SIG-M5 treated with dmso at 0.1 percent for 504 hours (cell line): Measurements from ENCODE around the gene KCTD20.
"Not testable (repeated sequence)": the region's sequence is repeated elsewhere in the genome, so short reads cannot be mapped to it uniquely, and the experiment has no call there.

Experiments used
- DNase-seq: peaks from one replicate; lab custom pipeline; 2025; ENCODE audit not compliant: unreplicated experiment; lab: John Stamatoyannopoulos, UW

The KCTD20 gene

DNA sequence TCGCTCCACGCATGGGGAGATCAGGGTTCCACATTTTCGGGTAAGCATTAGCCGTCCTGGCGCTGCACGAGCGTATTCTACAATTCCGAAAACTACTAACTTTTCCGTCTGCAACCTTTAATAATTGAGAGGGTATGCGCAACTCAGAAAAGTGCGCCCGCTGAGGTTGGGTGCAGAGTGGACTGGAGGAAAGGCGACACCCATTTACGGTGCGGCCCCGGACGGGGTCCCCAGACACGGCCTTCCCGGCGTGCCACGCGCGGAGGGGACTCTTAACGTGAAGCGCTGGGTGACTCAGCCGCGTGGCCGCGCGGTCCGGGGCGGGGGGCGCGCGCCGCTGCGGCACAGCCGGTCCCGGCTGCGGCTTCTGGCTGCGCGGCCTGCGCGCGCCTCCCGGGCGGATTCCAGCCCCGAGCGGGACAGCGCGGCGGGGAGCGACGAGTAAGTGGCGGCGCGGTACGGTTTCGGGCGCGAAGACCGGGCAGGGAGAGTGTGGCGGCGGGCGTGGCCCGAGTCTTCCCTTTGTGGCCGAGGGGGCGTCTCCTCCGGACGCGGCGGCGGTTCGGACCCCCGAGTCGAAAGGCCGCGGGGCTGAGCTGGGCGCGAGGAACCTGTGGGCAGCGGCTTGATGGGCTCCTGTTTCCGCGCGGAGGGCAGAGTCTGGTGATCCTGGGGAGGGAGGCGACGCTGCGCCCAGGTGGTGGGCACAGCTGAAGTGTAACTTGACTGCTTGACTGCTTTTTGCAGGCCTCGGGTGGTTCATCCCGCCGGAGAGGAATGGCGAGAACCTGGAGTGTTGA is at the start of gene KCTD20, which contains the start of gene PXT1:
TSS of gene KCTD20 (plus strand) at position 330 of the 800 bp plus-strand sequence. CDS start 27,098 bp downstream, outside the sequence.
TSS of gene PXT1 (minus strand) at position 184 of the 800 bp plus-strand sequence. CDS start 16,772 bp downstream, outside the sequence.
- DNase-seq, result peak; percentile 78

- DNase-seq, result no peak
Observed at GRCh38 chr6:36399970-36400369, 42.8 kb upstream of the KCTD20 start.

- DNase-seq, result no peak
Observed at GRCh38 chr6:36402481-36402880, 40.3 kb upstream of the KCTD20 start.

- DNase-seq, result no peak
Observed at GRCh38 chr6:36404164-36404563, 38.6 kb upstream of the KCTD20 start.

GRCh38 chr6:36409718-36410117 is 33.1 kb upstream of the KCTD20 start:
- not testable (repeated sequence) for DNase-seq

DNA sequence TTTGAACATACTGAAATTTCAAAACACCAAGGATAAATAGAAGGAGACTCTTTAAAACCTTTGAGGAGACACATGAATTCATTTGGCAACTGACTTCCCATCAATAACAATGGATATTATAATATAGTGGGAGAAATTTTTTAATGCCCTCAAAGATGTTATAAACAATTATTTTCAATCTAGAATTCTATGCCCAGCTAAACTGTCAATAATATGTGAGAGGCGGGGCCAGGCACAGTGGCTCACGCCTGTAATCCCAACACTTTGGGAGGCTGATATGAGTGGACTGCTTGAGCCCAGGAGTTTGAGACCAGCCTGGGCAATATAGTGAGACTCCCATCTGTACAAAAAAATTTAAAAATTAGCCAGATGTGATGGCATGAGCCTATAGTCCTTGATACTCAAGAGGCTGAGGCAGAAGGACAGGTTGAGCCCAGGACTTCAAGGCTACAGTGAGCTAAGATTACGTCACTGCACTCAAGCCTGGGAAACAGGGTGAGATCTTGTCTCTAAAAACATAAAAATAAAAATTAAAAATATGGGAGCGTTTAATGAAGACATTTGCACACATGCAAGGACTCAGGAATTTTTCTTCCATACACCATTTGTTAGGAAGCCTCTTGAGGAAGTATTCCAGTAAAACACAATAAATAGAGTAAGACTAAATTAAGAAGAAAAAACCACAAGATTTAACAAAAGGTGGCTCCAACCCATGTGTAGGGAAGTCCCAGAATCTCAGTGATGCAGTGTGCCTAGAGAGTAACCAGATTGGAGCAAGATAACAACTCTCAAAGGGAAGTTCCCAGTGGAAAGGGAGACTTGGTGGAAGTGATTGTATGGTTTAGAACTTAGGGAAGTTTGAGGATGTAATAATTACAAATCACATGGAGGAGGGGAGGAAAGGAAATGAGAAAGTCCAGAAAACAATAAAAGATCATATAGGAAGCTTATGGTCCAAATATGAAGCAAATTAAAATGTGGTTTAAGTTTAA is 29.0 kb upstream of the KCTD20 start:
- no peak for DNase-seq

- no peak for DNase-seq
Observed at GRCh38 chr6:36414481-36414880, 28.3 kb upstream of the KCTD20 start.

GRCh38 chr6:36418558-36418957 is 24.2 kb upstream of the KCTD20 start:
- DNase-seq, result no peak

- DNase-seq, result peak; percentile 33
Observed at GRCh38 chr6:36419310-36419709, 23.5 kb upstream of the KCTD20 start.

- no peak for DNase-seq
Observed at GRCh38 chr6:36422714-36423100, 20.1 kb upstream of the KCTD20 start.

DNA sequence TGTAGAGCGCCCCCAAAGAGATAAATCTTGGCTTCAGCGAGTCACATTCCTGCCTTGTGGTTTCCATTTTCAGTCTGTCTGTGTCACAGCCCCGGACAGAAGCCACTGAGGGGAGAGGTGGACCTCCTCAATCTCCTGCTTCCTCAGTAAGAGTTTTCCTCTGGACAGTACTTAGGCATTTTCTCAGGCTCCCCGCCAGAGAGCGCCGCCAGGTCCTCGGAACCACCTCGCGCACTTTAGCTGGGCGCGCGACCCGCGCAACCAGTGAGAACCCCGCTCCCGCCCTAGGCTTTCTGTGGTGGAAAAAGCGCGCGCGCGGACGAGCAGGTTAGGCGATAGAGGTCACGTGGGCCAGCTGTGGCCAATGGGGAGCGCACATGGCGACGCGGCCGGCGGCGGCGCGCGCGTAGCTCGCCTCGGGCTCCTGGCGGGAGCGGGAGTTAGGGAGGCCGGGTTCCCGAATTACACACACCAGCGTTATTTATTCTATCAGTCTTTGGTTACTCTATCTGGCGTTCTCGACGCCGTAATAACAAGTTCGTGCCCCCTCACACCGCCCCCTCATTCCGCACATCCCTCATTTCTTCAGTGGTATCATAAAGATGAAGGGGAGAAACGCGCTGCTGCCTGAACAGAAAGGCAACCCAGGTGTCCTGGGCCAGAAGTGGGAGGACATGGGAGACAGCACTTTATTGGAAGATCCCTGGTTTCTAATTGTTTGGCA is 19.5 kb upstream of the KCTD20 start:
- peak; percentile 97 for DNase-seq

DNA sequence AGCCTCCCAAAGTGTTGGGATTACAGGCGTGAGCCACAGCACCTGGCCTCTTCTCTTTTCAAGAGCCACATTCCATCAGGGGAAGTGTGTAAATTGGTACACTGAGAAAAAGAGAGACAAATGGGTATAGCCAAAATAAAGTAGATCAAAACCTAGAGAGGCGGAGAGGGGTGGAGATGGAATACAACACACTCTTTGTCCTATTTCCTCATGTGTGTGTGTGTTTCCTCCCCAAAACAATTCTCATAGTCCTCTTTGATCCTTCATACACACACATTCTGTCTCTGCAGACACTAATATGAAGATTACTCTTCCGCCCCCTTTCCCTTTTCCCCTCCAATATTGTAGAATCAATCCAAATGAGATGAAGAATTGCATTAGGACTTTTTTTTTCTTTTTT is 16.2 kb upstream of the KCTD20 start:
- no peak for DNase-seq

- no peak for DNase-seq
Observed at GRCh38 chr6:36428911-36429310, 13.9 kb upstream of the KCTD20 start.

GRCh38 chr6:36430351-36430750 is 12.4 kb upstream of the KCTD20 start:
- DNase-seq, result no peak

- no peak for DNase-seq
Observed at GRCh38 chr6:36431197-36431596, 11.6 kb upstream of the KCTD20 start.

DNA sequence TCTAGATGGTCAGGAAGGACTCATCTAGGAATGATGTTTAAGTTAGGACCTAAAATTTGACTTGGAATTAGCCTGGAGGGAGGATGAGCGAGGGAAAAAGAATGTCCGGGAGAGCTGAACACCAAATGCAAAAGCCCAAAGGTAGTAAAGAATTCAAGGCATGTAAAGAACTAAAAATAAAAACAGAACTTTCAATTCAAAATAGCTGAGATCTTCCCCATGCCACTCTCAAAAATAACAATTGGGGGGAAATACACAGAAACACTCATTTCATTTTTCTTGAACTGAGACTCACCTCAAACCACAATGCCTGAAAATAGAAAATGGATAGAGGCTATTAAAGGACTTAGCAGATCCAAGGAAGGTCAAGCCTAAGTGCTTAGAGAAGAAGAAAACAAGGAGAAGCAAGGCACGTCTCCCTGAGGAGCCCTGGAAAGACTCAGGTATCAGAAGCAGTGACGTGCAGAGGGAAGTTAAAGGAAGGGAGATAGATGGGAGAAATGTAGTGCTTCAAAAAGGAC is 10.6 kb upstream of the KCTD20 start:
- no peak for DNase-seq

DNA sequence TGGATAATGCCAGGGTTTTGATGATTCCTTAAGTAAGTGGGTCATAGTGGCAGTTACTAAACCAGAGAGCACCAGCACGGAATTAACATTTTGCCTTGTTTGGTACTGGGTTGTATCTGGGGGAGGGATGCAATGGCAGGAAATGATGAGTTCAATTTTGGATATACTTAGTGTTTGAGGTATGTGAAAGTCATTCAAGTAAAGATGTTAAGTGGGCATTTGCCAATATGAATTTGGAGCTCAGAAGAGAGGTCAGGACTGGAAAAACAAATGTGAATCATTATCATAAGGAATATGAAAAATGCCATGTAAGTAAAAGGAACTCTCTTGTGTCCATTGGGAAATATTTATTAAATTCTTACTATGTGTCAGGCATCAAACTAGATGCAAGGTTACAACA is 6.3 kb upstream of the KCTD20 start:
- no peak for DNase-seq

DNA sequence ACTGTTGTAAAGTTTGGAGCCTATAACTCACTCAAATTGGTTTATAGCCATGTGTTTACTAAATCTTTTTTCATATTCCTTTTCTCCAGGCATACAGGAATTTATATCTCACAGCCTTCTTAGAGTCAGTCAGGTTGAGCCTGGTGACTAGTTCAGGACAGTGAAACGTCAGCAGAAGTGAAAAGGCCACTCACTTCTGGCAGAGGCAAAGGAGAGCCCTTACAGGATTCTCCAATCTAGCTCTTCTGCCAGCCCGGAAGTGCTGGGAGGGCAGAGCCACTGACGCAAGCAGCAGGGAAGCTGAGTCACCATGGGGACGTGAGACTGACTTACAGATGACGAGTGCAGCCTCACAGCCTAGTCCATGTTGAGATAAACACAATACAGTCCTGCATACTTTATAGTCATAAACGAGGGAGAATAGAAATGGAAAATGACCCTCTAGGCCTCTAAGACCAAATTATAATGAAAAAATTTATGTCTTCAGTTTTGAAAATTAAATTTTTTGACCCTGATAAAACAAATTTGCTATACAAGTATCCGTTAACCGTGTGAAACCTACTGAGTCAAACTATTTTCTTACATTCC is 1.4 kb upstream of the KCTD20 start:
- DNase-seq, result peak; percentile 95

- DNase-seq, result no peak
Observed at GRCh38 chr6:36442103-36442670, 613 bp upstream of the KCTD20 start.
